WTC11 (cell line): ENCODE results near the gene YWHAQ. TPM values are rescaled to one million over a fixed set of nuclear protein-coding genes. Genes with fewer than 3 reads are reported as not detected.

Source experiments
- ATAC-seq: fragments of 200-7000 bp; cut with Tn5 transposase; 2 replicates; pipeline ENCODE4 v1.10.0; 2021; ENCODE audit warnings: mild to moderate bottlenecking, moderate library complexity
- CTCF ChIA-PET: fragments of 300-600 bp; sonication (Branson Sonifier 250); formaldehyde crosslinking; loops from one replicate; lab custom pipeline; 2021; ENCODE audit warnings: antibody characterized with exemption; lab: Charles Lee
- POLR2A ChIA-PET: fragments of 350-600 bp; sonication (Branson Sonifier 250); formaldehyde crosslinking; loops from one replicate; lab custom pipeline; 2021; ENCODE audit warnings: antibody characterized with exemption; lab: Charles Lee
- DNase-seq: peaks from one replicate; pipeline ENCODE4 v3.0.0; 2021; ENCODE audit warnings: low spot score
- H3K27ac Mint-ChIP-seq: 2 replicates; pipeline ENCODE4 v1.8.0; 2021; ENCODE audit warnings: mixed read lengths
- H3K27me3 Mint-ChIP-seq: 2 replicates; pipeline ENCODE4 v1.8.0; 2021; ENCODE audit warnings: low read depth, mild to moderate bottlenecking, moderate library complexity, mixed read lengths
- H3K36me3 Mint-ChIP-seq: 2 replicates; pipeline ENCODE4 v1.8.0; 2021; ENCODE audit warnings: mixed read lengths
- H3K4me1 Mint-ChIP-seq: 2 replicates; pipeline ENCODE4 v1.8.0; 2022; ENCODE audit warnings: mixed read lengths
- H3K4me3 Mint-ChIP-seq: 2 replicates; pipeline ENCODE4 v1.8.0; 2021; ENCODE audit warnings: mild to moderate bottlenecking, moderate library complexity, mixed read lengths
- H3K9me3 Mint-ChIP-seq: 2 replicates; pipeline ENCODE4 v1.8.0; 2021; ENCODE audit warnings: mixed read lengths
- AFF4 ChIP-seq: sonication (generic); formaldehyde crosslinking; IDR thresholded peaks from 2 replicates; pipeline ENCODE4 v1.8.1; 2023; ENCODE audit warnings: mild to moderate bottlenecking, missing genetic modification reagents, borderline replicate concordance
- ARID4B ChIP-seq: sonication (generic); formaldehyde crosslinking; IDR thresholded peaks from 2 replicates; pipeline ENCODE4 v1.8.0; 2023; ENCODE audit warnings: missing genetic modification reagents, mild to moderate bottlenecking, borderline replicate concordance
- ETV6 ChIP-seq: sonication (generic); formaldehyde crosslinking; IDR thresholded peaks from 2 replicates; pipeline ENCODE4 v1.8.1; 2022; ENCODE audit warnings: mild to moderate bottlenecking, missing genetic modification reagents
- FOXK1 ChIP-seq: sonication (generic); formaldehyde crosslinking; IDR thresholded peaks from 2 replicates; pipeline ENCODE4 v1.8.0; 2022; ENCODE audit warnings: mild to moderate bottlenecking, moderate library complexity, missing genetic modification reagents
- GABPB1 ChIP-seq: sonication (generic); formaldehyde crosslinking; IDR thresholded peaks from 2 replicates; pipeline ENCODE4 v1.8.1; 2023; ENCODE audit warnings: mild to moderate bottlenecking, missing genetic modification reagents
- IRF1 ChIP-seq: sonication (generic); formaldehyde crosslinking; IDR thresholded peaks from 2 replicates; pipeline ENCODE4 v1.8.0; 2023; ENCODE audit warnings: missing genetic modification reagents
- NFYB ChIP-seq: sonication (generic); formaldehyde crosslinking; conservative IDR thresholded peaks from 2 replicates; pipeline ENCODE4 v1.8.0; 2022; ENCODE audit warnings: low read depth, missing genetic modification reagents
- NR2C2 ChIP-seq: sonication (generic); formaldehyde crosslinking; IDR thresholded peaks from 2 replicates; pipeline ENCODE4 v1.8.0; 2022; ENCODE audit warnings: mild to moderate bottlenecking, missing genetic modification reagents
- PRDM15 ChIP-seq: sonication (generic); formaldehyde crosslinking; IDR thresholded peaks from 2 replicates; pipeline ENCODE4 v1.8.0; 2022; ENCODE audit warnings: missing genetic modification reagents
- PREB ChIP-seq: sonication (generic); formaldehyde crosslinking; IDR thresholded peaks from 2 replicates; pipeline ENCODE4 v1.8.1; 2022; ENCODE audit warnings: mild to moderate bottlenecking, missing genetic modification reagents, moderate library complexity, borderline replicate concordance
- ZBTB21 ChIP-seq: sonication (generic); formaldehyde crosslinking; IDR thresholded peaks from 2 replicates; pipeline ENCODE4 v1.8.1; 2023; ENCODE audit warnings: mild to moderate bottlenecking, missing genetic modification reagents, borderline replicate concordance
- ZMAT4 ChIP-seq: fragments of 250-450 bp; sonication (Bioruptor Pico); IDR thresholded peaks from 2 replicates; pipeline ENCODE4 v1.9.0; 2021; ENCODE audit warnings: mild to moderate bottlenecking
- ZNF532 ChIP-seq: fragments of 250-450 bp; sonication (Bioruptor Pico); IDR thresholded peaks from 2 replicates; pipeline ENCODE4 v1.9.0; 2021; ENCODE audit warnings: mild to moderate bottlenecking, borderline replicate concordance
- total RNA-seq: library from RNA; stranded (reverse); gene quantifications from 3 replicates; pipeline ENCODE4 v1.2.3, GENCODE V29; 2021

Gene YWHAQ
- total RNA-seq, 1 experiment from 2014 or later = 395 TPM

- DNase-seq = no peak
- Mint-ChIP-seq H3K36me3 (no peaks in the 10 kb centered on the region; the same call in 1 of the 2 replicates), H3K4me3 (no peak overlapping the region), H3K9me3 (peaks cover 11% of the 10 kb centered on the region), H3K27me3 (no peaks in the 10 kb centered on the region; the same call in 1 of the 2 replicates), H3K27ac (no peak overlapping the region; the same call in 1 of the 2 replicates), H3K4me1 (peaks cover 3% of the 10 kb centered on the region; the same call in 1 of the 2 replicates)
- no peak for ATAC-seq
- TF ChIP-seq PRDM15 (CRISPR knock-in tag) = no peak
- no peak for TF ChIP-seq ZNF532
- no peak for TF ChIP-seq FOXK1 (CRISPR knock-in tag)
- TF ChIP-seq GABPB1 (CRISPR knock-in tag) = no peak
- TF ChIP-seq NFYB = no peak
- no peak for TF ChIP-seq NR2C2
- no peak for TF ChIP-seq ZMAT4 (CRISPR knock-in tag)
- no peak for TF ChIP-seq PREB
- TF ChIP-seq IRF1 (CRISPR knock-in tag) = no peak
- TF ChIP-seq ETV6 (CRISPR knock-in tag) = no peak
- TF ChIP-seq AFF4 (CRISPR knock-in tag) = no peak
- TF ChIP-seq ARID4B (CRISPR knock-in tag) = no peak
- TF ChIP-seq ZBTB21 (CRISPR knock-in tag) = no peak
- CTCF ChIA-PET = interaction anchor here (1.6 kb wide), 1 partner anchor 115 kb away, joined by 5 read pairs; no protein-coding TSS in a partner anchor
- POLR2A ChIA-PET = no interaction called here
Measured at GRCh38 chr2:9655441-9656269, 24.9 kb upstream of the YWHAQ start.
